K562 (cell line): Measurements from ENCODE around the gene CDH6. TPM values are rescaled to one million over a fixed set of nuclear protein-coding genes. Genes with fewer than 3 reads are reported as not detected.

Source experiments
- AFF4 ChIP-seq: sonication (generic); formaldehyde crosslinking; IDR thresholded peaks from 2 replicates; pipeline ENCODE4 v1.8.0; 2023; ENCODE audit warnings: mild to moderate bottlenecking, missing genetic modification reagents
- ARHGAP35 ChIP-seq: fragments of 450-650 bp; IDR thresholded peaks from 2 replicates; pipeline ENCODE4 v1.6.1; 2018; ENCODE audit not compliant: partially characterized antibody
- C11orf30 ChIP-seq: fragments of 450-650 bp; IDR thresholded peaks from 2 replicates; pipeline ENCODE4 v1.6.1; 2016; ENCODE audit warnings: low read depth, mild to moderate bottlenecking
- CREB3 ChIP-seq: fragments of 450-650 bp; conservative IDR thresholded peaks from 2 replicates; pipeline ENCODE4 v1.6.1; 2016; ENCODE audit warnings: missing genetic modification characterization, low read depth, mild to moderate bottlenecking, missing compliant biosample characterization, moderate library complexity
- CREM ChIP-seq: IDR thresholded peaks from 2 replicates; pipeline ENCODE4 v1.6.1; 2014; ENCODE audit warnings: antibody characterized with exemption, low read depth
- ILK ChIP-seq: fragments of 450-650 bp; IDR thresholded peaks from 2 replicates; pipeline ENCODE4 v1.6.1; 2016; ENCODE audit warnings: missing genetic modification characterization, low read depth, mild to moderate bottlenecking, missing compliant biosample characterization, moderate library complexity, borderline replicate concordance
- MAFG ChIP-seq: fragments of 450-650 bp; conservative IDR thresholded peaks from 2 replicates; pipeline ENCODE4 v1.6.1; 2016; ENCODE audit warnings: missing genetic modification characterization, missing compliant biosample characterization
- MCM2 ChIP-seq: fragments of 450-650 bp; IDR thresholded peaks from 2 replicates; pipeline ENCODE4 v1.6.1; 2017; ENCODE audit warnings: low read depth, mild to moderate bottlenecking
- MXI1 ChIP-seq: IDR thresholded peaks from 2 replicates; pipeline ENCODE4 v1.6.1; 2011; ENCODE audit warnings: low read depth, mild to moderate bottlenecking, improper control_type of control experiment, low read length
- NFE2 ChIP-seq: IDR thresholded peaks from 2 replicates; pipeline ENCODE4 v1.6.1; 2014; ENCODE audit warnings: antibody characterized with exemption, low read depth
- NFE2L1 ChIP-seq: fragments of 450-650 bp; IDR thresholded peaks from 2 replicates; pipeline ENCODE4 v1.6.1; 2016; ENCODE audit warnings: missing genetic modification characterization, low read depth, mild to moderate bottlenecking, missing compliant biosample characterization, moderate library complexity, borderline replicate concordance
- NFIC ChIP-seq: fragments of 450-650 bp; IDR thresholded peaks from 2 replicates; pipeline ENCODE4 v1.6.1; 2017; ENCODE audit warnings: mild to moderate bottlenecking, inconsistent platforms
- RFX5 ChIP-seq: IDR thresholded peaks from 2 replicates; pipeline ENCODE4 v1.6.1; 2011; ENCODE audit warnings: low read depth, mild to moderate bottlenecking, improper control_type of control experiment, low read length
- RHOXF2B ChIP-seq: fragments of 250-450 bp; sonication (Bioruptor Pico); conservative IDR thresholded peaks from 2 replicates; pipeline ENCODE4 v1.5.1; 2021
- SUPT5H ChIP-seq: fragments of 450-650 bp; IDR thresholded peaks from 2 replicates; pipeline ENCODE4 v1.6.1; 2016
- THAP12 ChIP-seq: fragments of 250-450 bp; sonication (Bioruptor Pico); IDR thresholded peaks from 2 replicates; pipeline ENCODE4 v1.9.0; 2021; ENCODE audit warnings: mild to moderate bottlenecking, inconsistent platforms
- ZKSCAN1 ChIP-seq: fragments of 150-350 bp; IDR thresholded peaks from 2 replicates; pipeline ENCODE4 v1.6.1; 2016; ENCODE audit warnings: low read depth, low read length
- ZNF121 ChIP-seq: sonication (generic); formaldehyde crosslinking; conservative IDR thresholded peaks from 2 replicates; pipeline ENCODE4 v1.8.0; 2022; ENCODE audit warnings: missing genetic modification reagents
- ZNF551 ChIP-seq: fragments of 250-450 bp; sonication (Bioruptor Pico); IDR thresholded peaks from 2 replicates; pipeline ENCODE4 v1.5.0; 2021; ENCODE audit warnings: mild to moderate bottlenecking, moderate library complexity
- polyA plus RNA-seq, 8 experiments: library from polyadenylated mRNA; depleted of rRNA in 4 of 8; stranded (reverse) in 5 of 8; unstranded in 3 of 8; fragments of >200 nt; fragmentation: Nextera tagmentation in 2 of 8; fragmentation: Illumina TruSeq in 1 of 8; extraction: Ambion mirVana in 2 of 8; extraction: Trizol in 1 of 8; gene quantifications; 2 replicates each; pipeline versions ENCODE4 v1.2.1 to v1.2.3, GENCODE V29; 2011 to 2014; ENCODE audit warnings: inconsistent platforms in 1 of 8, missing spikeins in 1 of 8
- total RNA-seq, 7 experiments: library from RNA; depleted of rRNA in 6 of 7; stranded (reverse); fragments of >200 nt in 6 of 7; fragmentation: Illumina TruSeq in 2 of 7; extraction: Trizol in 2 of 7; gene quantifications; 2 replicates each; pipeline versions ENCODE4 v1.2.1 to v1.2.3, GENCODE V29; 2011 to 2021; ENCODE audit warnings: low replicate concordance in 1 of 7
- TF ChIP-seq, protein P1 (sequence below): fragments of 450-650 bp; conservative IDR thresholded peaks from 2 replicates; pipeline ENCODE4 v1.6.1; 2016; ENCODE audit warnings: missing genetic modification characterization, low read depth, mild to moderate bottlenecking, control low read depth, missing compliant biosample characterization

CDH6 gene
- total and polyA plus RNA-seq, 9 of the 15 experiments (the other 6 are each of a cell fraction or from before 2014, with no cell fraction given), result not detected

- no peak for TF ChIP-seq AFF4
- TF ChIP-seq MAFG, result peak; percentile 97
- no peak for TF ChIP-seq ILK (tag)
- no peak for TF ChIP-seq SUPT5H
- TF ChIP-seq ZNF121, result no peak
- TF ChIP-seq C11orf30, result peak; percentile 76; the same call in 1 of the 2 replicates
- no peak for TF ChIP-seq MXI1
- TF ChIP-seq NFE2L1 (tag), result peak; percentile 89
- TF ChIP-seq, protein P1, sequence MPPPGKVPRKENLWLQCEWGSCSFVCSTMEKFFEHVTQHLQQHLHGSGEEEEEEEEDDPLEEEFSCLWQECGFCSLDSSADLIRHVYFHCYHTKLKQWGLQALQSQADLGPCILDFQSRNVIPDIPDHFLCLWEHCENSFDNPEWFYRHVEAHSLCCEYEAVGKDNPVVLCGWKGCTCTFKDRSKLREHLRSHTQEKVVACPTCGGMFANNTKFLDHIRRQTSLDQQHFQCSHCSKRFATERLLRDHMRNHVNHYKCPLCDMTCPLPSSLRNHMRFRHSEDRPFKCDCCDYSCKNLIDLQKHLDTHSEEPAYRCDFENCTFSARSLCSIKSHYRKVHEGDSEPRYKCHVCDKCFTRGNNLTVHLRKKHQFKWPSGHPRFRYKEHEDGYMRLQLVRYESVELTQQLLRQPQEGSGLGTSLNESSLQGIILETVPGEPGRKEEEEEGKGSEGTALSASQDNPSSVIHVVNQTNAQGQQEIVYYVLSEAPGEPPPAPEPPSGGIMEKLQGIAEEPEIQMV (tag), result no peak
- no peak for TF ChIP-seq THAP12 (CRISPR knock-in tag)
- TF ChIP-seq ZNF551 (CRISPR knock-in tag), result no peak
- no peak for TF ChIP-seq ZKSCAN1
- TF ChIP-seq CREB3 (tag), result no peak
- TF ChIP-seq RHOXF2B (CRISPR knock-in tag), result no peak
- TF ChIP-seq MCM2, result no peak
- no peak for TF ChIP-seq RFX5
- TF ChIP-seq NFE2, result peak; percentile 74
- TF ChIP-seq NFIC, result no peak
- TF ChIP-seq CREM, result no peak
- no peak for TF ChIP-seq ARHGAP35
These were observed 44.5 kb upstream of the CDH6 start (continued) for GRCh38 chr5:31148959-31149475.
